Erythroblast (primary cell): ENCODE measurements around the gene ZKSCAN7.

ENCODE experiments used
- DNase-seq, 2 experiments: peaks; one replicate each; lab custom pipeline; 2025; lab: John Stamatoyannopoulos, UW
- GATA1 ChIP-seq: IDR thresholded peaks from 2 replicates; pipeline ENCODE4 v1.6.1; 2011; ENCODE audit warnings: low read depth, mild to moderate bottlenecking, control low read depth, low read length, moderate library complexity
- POLR2A ChIP-seq: IDR thresholded peaks from 2 replicates; pipeline ENCODE4 v1.6.1; 2011; ENCODE audit warnings: mild to moderate bottlenecking, low read length

Gene ZKSCAN7

DNA sequence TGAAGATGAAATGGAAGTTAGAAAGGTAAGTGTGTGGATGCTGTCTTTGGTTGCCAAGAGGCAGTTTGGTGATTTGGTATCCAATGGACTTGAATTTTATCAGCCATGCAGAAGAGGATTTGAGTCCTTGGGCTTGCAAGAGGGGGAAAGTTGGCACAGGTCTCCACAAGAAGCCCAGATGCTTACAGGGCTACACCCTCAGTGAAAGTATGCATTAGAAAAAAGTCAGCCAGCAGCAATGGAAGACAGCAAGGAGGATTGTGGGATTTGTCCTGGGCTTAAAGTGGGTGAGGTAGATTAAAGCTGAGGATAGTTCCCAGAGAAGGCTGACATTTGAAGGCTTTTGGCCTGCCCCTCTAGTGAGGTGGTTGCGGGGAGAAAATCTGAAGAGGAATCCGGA is 46.8 kb downstream of the ZKSCAN7 start:
- no peak for DNase-seq
- TF ChIP-seq GATA1 (no peak), POLR2A (no peak)

DNA sequence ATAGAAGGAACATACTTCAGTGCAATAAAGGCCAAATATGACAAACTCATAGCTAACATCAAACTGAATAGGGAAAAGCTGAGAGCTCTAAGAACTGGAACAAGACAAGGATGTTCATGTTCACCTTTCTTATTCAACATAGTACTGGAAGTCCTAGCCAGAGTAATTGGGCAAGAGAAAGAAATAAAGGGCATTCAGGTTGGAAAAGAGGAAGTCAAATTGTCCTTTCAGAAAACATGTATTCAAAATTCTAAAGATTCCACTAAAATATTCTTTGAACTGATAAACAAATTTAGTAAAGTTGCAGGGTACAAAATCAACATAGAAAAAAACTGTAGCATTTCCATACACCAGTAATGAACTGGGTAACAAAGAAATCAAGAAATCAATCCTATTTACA is 57.7 kb downstream of the ZKSCAN7 start:
- no peak for DNase-seq
- no peak for TF ChIP-seq POLR2A
- no peak for TF ChIP-seq GATA1
